ENCODE results near the gene TSPAN14.

- no peak for TF ChIP-seq POLR2A (IDR thresholded peaks at IDR 0.05)
- TF ChIP-seq CTCF (IDR thresholded peaks at IDR 0.05) = no peak
Observed at GRCh38 chr10:80452069-80452468, 2.0 kb upstream of the TSPAN14 start.

Measured in adrenal gland (tissue), 5 donors.